OCI-LY1 (cell line): ENCODE measurements around the gene DBNDD1.
A peak's percentile ranks its signal among the peaks of the same experiment; 100 is the strongest.

ENCODE experiments used
- H2AFZ ChIP-seq: fragments of 200-600 bp; sonication (generic), shearing (Covaris generic); 2 replicates; pipeline ENCODE4 v1.6.0; 2014; ENCODE audit warnings: antibody characterized with exemption, mild to moderate bottlenecking, low read length
- H3F3A ChIP-seq: fragments of 200-600 bp; sonication (generic), shearing (Covaris generic); 2 replicates; pipeline ENCODE4 v1.6.0; 2014; ENCODE audit warnings: mild to moderate bottlenecking, antibody characterized with exemption, low read length, moderate library complexity; ENCODE audit not compliant: insufficient read depth
- H3K27ac ChIP-seq: fragments of 200-600 bp; sonication (generic); 2 replicates; pipeline ENCODE4 v1.5.1; 2014; ENCODE audit warnings: low read length, mixed run types, mild to moderate bottlenecking, low read depth; ENCODE audit not compliant: poor library complexity, severe bottlenecking
- H3K27me3 ChIP-seq: fragments of 200-600 bp; sonication (generic); 2 replicates; pipeline ENCODE4 v1.6.0; 2014; ENCODE audit warnings: antibody characterized with exemption, mild to moderate bottlenecking, low read length, moderate library complexity; ENCODE audit not compliant: insufficient read depth
- H3K36me3 ChIP-seq: fragments of 200-600 bp; sonication (generic); 2 replicates; pipeline ENCODE4 v1.6.1; 2014; ENCODE audit warnings: mild to moderate bottlenecking, antibody characterized with exemption, low read length, moderate library complexity, mixed read lengths; ENCODE audit not compliant: insufficient read depth
- H3K4me1 ChIP-seq: fragments of 200-600 bp; sonication (generic); 2 replicates; pipeline ENCODE4 v1.5.1; 2014; ENCODE audit warnings: mild to moderate bottlenecking, low read length, moderate library complexity; ENCODE audit not compliant: insufficient read depth, severe bottlenecking
- H3K4me2 ChIP-seq: fragments of 200-600 bp; sonication (generic), shearing (Covaris generic); 2 replicates; pipeline ENCODE4 v1.6.1; 2014; ENCODE audit warnings: low read length
- H3K4me3 ChIP-seq: fragments of 200-600 bp; sonication (generic); 2 replicates; pipeline ENCODE4 v1.5.1; 2014; ENCODE audit warnings: low read length, low read depth, mild to moderate bottlenecking, mixed read lengths; ENCODE audit not compliant: poor library complexity, severe bottlenecking
- H3K79me2 ChIP-seq: fragments of 200-600 bp; shearing (Covaris generic); 2 replicates; pipeline ENCODE4 v1.6.1; 2016; ENCODE audit warnings: mixed run types, low read length, mixed read lengths; ENCODE audit not compliant: insufficient read depth
- H3K9ac ChIP-seq: fragments of 200-600 bp; sonication (generic), shearing (Covaris generic); 2 replicates; pipeline ENCODE4 v1.6.1; 2014; ENCODE audit warnings: mild to moderate bottlenecking, low read length, mixed read lengths
- H3K9me2 ChIP-seq: fragments of 200-600 bp; sonication (generic), shearing (Covaris generic); 2 replicates; pipeline ENCODE4 v1.6.1; 2014; ENCODE audit warnings: low read depth, mild to moderate bottlenecking, low read length, mixed read lengths
- H3K9me3 ChIP-seq: fragments of 200-600 bp; shearing (Covaris generic); 2 replicates; pipeline ENCODE4 v1.6.1; 2014; ENCODE audit warnings: low read length, mixed read lengths
- H4K20me1 ChIP-seq: fragments of 200-600 bp; sonication (generic), shearing (Covaris generic); 2 replicates; pipeline ENCODE4 v1.6.0; 2016; ENCODE audit warnings: mild to moderate bottlenecking, low read length; ENCODE audit not compliant: insufficient read depth
- CTCF ChIP-seq: fragments of 200-600 bp; sonication (generic), shearing (Covaris generic); IDR thresholded peaks from 2 replicates; pipeline ENCODE4 v1.5.1; 2017; ENCODE audit warnings: mild to moderate bottlenecking, antibody characterized with exemption, low read length, moderate library complexity, mixed read lengths
- EZH2 ChIP-seq: fragments of 200-600 bp; sonication (generic), shearing (Covaris generic); IDR thresholded peaks from 2 replicates; pipeline ENCODE4 v1.8.0; 2017; ENCODE audit warnings: borderline replicate concordance, mixed run types, mild to moderate bottlenecking, antibody characterized with exemption, low read length, moderate library complexity, mixed read lengths

The DBNDD1 gene

GRCh38 chr16:89958596-89958995 is 60.7 kb downstream of the DBNDD1 start:
- no peak for TF ChIP-seq CTCF
- TF ChIP-seq EZH2 = no peak
- Histone ChIP-seq H3K27ac (no peak overlapping the region), H3K9ac (no peak overlapping the region), H3K79me2 (no peaks in the 10 kb centered on the region), H4K20me1 (no peaks in the 10 kb centered on the region), H3K9me3 (no peaks in the 10 kb centered on the region), H3K4me3 (no peak overlapping the region), H3K4me1 (peaks cover 36% of the 10 kb centered on the region), H3K36me3 (peaks cover 72% of the 10 kb centered on the region), H3K27me3 (no peaks in the 10 kb centered on the region), H3K4me2 (no peak overlapping the region), H2AFZ (no peak overlapping the region), H3F3A (no peaks in the 10 kb centered on the region), H3K9me2 (no peaks in the 10 kb centered on the region)

- Histone ChIP-seq H3K9ac (no peak overlapping the region), H3K27me3 (no peaks in the 10 kb centered on the region), H3K27ac (no peak overlapping the region), H3K9me3 (no peaks in the 10 kb centered on the region), H3K36me3 (peaks cover 68% of the 10 kb centered on the region), H3F3A (no peaks in the 10 kb centered on the region), H3K4me2 (no peak overlapping the region), H3K9me2 (no peaks in the 10 kb centered on the region), H3K79me2 (no peaks in the 10 kb centered on the region), H2AFZ (no peak overlapping the region), H3K4me3 (no peak overlapping the region), H3K4me1 (peaks cover 42% of the 10 kb centered on the region), H4K20me1 (no peaks in the 10 kb centered on the region)
- TF ChIP-seq CTCF = no peak
- no peak for TF ChIP-seq EZH2
These were observed 61.2 kb downstream of the DBNDD1 start for GRCh38 chr16:89958068-89958467.

- Histone ChIP-seq H3K27me3 (no peaks in the 10 kb centered on the region), H2AFZ (no peak overlapping the region), H3K4me1 (peaks cover 49% of the 10 kb centered on the region), H3K9ac (peak overlapping the region; percentile 30; the same call in 1 of the 2 replicates), H3K9me3 (no peaks in the 10 kb centered on the region), H3K9me2 (no peaks in the 10 kb centered on the region), H3K79me2 (no peaks in the 10 kb centered on the region), H3F3A (no peaks in the 10 kb centered on the region), H3K4me3 (no peak overlapping the region), H3K36me3 (peaks cover 67% of the 10 kb centered on the region), H4K20me1 (no peaks in the 10 kb centered on the region), H3K4me2 (peak overlapping the region; percentile 14; the same call in 1 of the 2 replicates), H3K27ac (peak overlapping the region; percentile 87)
- TF ChIP-seq CTCF = no peak
- no peak for TF ChIP-seq EZH2
These were observed 62.0 kb downstream of the DBNDD1 start for GRCh38 chr16:89957216-89957785.
